Stimulated activated CD8-positive, alpha-beta memory T cell treated with anti-CD3 and anti-CD28 coated beads, Interleukin-4, amount 100 ng/mL, for 48 hours (primary cell): ENCODE data around the gene CNTFR.
"Not testable (repeated sequence)": the region's sequence is repeated elsewhere in the genome, so short reads cannot be mapped to it uniquely, and the experiment has no call there.

ENCODE experiments used
- DNase-seq: peaks from one replicate; pipeline ENCODE4 v3.0.0-alpha.2; 2020

The CNTFR gene

GRCh38 chr9:34589636-34590380, at the start of gene CNTFR:
Gene CNTFR, minus strand, starts transcription at chr9:34589724. Its CDS starts 20,743 bp downstream, at chr9:34568981.
- peak; percentile 34 for DNase-seq

GRCh38 chr9:34639322-34639721, 49.8 kb upstream of the CNTFR start:
- not testable (repeated sequence) for DNase-seq

- no peak for DNase-seq
Measured at GRCh38 chr9:34638138-34638445, 48.6 kb upstream of the CNTFR start.

- DNase-seq = peak; percentile 96
Measured at GRCh38 chr9:34637356-34638137, 48.0 kb upstream of the CNTFR start, which contains the start of gene SIGMAR1. Gene SIGMAR1, minus strand, starts transcription at chr9:34637787. Its CDS starts 90 bp downstream, at chr9:34637697.

- DNase-seq = peak; percentile 48
Measured at GRCh38 chr9:34636791-34637355, 47.3 kb upstream of the CNTFR start.

GRCh38 chr9:34635556-34635955, 46.0 kb upstream of the CNTFR start:
- DNase-seq = no peak

GRCh38 chr9:34634551-34635248, 45.2 kb upstream of the CNTFR start:
- no peak for DNase-seq

GRCh38 chr9:34633851-34634550, 44.5 kb upstream of the CNTFR start:
- peak; percentile 83 for DNase-seq

- no peak for DNase-seq
Measured at GRCh38 chr9:34633166-34633565, 43.6 kb upstream of the CNTFR start.

GRCh38 chr9:34630402-34631154, 41.1 kb upstream of the CNTFR start:
- DNase-seq = no peak

GRCh38 chr9:34629491-34629808, 39.9 kb upstream of the CNTFR start:
- no peak for DNase-seq

GRCh38 chr9:34628656-34629490, 39.3 kb upstream of the CNTFR start, which contains the start of gene ARID3C:
Gene ARID3C, minus strand, starts transcription at chr9:34629066. Its CDS starts 1,052 bp downstream, at chr9:34628014.
- DNase-seq = peak; percentile 55

- DNase-seq = no peak
Measured at GRCh38 chr9:34627716-34628655, 38.5 kb upstream of the CNTFR start.

- DNase-seq = no peak
Measured at GRCh38 chr9:34625186-34625486, 35.6 kb upstream of the CNTFR start.

GRCh38 chr9:34624475-34625185, 35.1 kb upstream of the CNTFR start:
- no peak for DNase-seq

GRCh38 chr9:34623374-34624235, 34.1 kb upstream of the CNTFR start:
- no peak for DNase-seq

- peak; percentile 91 for DNase-seq
Measured at GRCh38 chr9:34620061-34620994, 30.8 kb upstream of the CNTFR start, which contains the start of gene DCTN3. Gene DCTN3, minus strand, starts transcription at chr9:34620495. Its CDS starts 31 bp downstream, at chr9:34620464.
